Stimulated activated CD4-positive, alpha-beta T cell treated with anti-CD3 and anti-CD28 coated beads, Interleukin-1b, Interleukin-23, amount 100 ng/mL, for 4 hours (primary cell): ENCODE data around the gene PRX.
"Not testable (repeated sequence)": the region's sequence is repeated elsewhere in the genome, so short reads cannot be mapped to it uniquely, and the experiment has no call there.

ENCODE experiments used
- DNase-seq, 2 donors: peaks; one replicate each; pipeline ENCODE4 v3.0.0-alpha.2; 2020; ENCODE audit warnings: low read depth in 2 of 2

Gene PRX

GRCh38 chr19:40441719-40442253, 28.6 kb upstream of the PRX start:
- no peak for DNase-seq

GRCh38 chr19:40438284-40438683, 25.1 kb upstream of the PRX start:
- DNase-seq: no peak

- DNase-seq: peak; percentile 21 to 42
Measured at GRCh38 chr19:40433391-40434216, 20.4 kb upstream of the PRX start.

- DNase-seq: not testable (repeated sequence)
Measured at GRCh38 chr19:40432760-40433159, 19.6 kb upstream of the PRX start.

- no peak for DNase-seq
Measured at GRCh38 chr19:40431698-40432097, 18.5 kb upstream of the PRX start.

- DNase-seq: not testable (repeated sequence)
Measured at GRCh38 chr19:40430242-40430641, 17.1 kb upstream of the PRX start.

GRCh38 chr19:40428197-40428596, 15.0 kb upstream of the PRX start:
- DNase-seq: not testable (repeated sequence)

- peak; percentile 100 for DNase-seq
Measured at GRCh38 chr19:40425450-40426287, 12.5 kb upstream of the PRX start, which contains the start of gene SERTAD1. SERTAD1 (minus strand) TSS chr19:40425992; CDS start chr19:40423546, 2,446 bp downstream.

GRCh38 chr19:40424637-40425449, 11.7 kb upstream of the PRX start:
- DNase-seq: no peak

GRCh38 chr19:40423938-40424337, 10.8 kb upstream of the PRX start:
- DNase-seq: no peak

- no peak for DNase-seq
Measured at GRCh38 chr19:40422748-40423566, 9.8 kb upstream of the PRX start.

- DNase-seq: no peak
Measured at GRCh38 chr19:40421993-40422747, 9.0 kb upstream of the PRX start.

GRCh38 chr19:40420766-40421765, 7.9 kb upstream of the PRX start:
- DNase-seq: peak; percentile 56 to 66

GRCh38 chr19:40420451-40420765, 7.2 kb upstream of the PRX start:
- DNase-seq: no peak

GRCh38 chr19:40419780-40420179, 6.6 kb upstream of the PRX start:
- no peak for DNase-seq

GRCh38 chr19:40419066-40419612, 6.0 kb upstream of the PRX start:
- DNase-seq: no peak

- DNase-seq: no peak
Measured at GRCh38 chr19:40418040-40418439, 4.9 kb upstream of the PRX start.

- DNase-seq: no peak
Measured at GRCh38 chr19:40417643-40417981, 4.4 kb upstream of the PRX start.
